ENCODE measurements around the gene IARS1.

DNA sequence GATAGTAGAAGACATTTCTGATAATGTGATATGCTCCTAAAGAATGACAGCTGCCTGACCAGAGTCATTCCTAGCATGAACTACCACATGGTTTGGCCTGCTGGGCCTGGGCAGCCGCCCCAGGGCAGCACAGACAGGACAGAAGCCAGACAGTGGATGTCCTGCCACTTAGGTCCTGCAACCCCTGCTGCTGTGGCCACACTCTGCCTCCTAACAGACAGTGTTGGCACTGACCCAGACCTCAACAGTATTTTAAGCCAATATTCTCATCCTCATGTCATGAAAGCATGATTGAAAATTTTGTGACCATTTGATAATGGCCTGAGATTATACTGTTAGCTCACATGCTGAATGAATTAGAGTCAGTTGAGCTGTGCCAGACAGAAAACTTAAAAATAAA, 48.1 kb upstream of the IARS1 start:
- TF ChIP-seq, protein P1, sequence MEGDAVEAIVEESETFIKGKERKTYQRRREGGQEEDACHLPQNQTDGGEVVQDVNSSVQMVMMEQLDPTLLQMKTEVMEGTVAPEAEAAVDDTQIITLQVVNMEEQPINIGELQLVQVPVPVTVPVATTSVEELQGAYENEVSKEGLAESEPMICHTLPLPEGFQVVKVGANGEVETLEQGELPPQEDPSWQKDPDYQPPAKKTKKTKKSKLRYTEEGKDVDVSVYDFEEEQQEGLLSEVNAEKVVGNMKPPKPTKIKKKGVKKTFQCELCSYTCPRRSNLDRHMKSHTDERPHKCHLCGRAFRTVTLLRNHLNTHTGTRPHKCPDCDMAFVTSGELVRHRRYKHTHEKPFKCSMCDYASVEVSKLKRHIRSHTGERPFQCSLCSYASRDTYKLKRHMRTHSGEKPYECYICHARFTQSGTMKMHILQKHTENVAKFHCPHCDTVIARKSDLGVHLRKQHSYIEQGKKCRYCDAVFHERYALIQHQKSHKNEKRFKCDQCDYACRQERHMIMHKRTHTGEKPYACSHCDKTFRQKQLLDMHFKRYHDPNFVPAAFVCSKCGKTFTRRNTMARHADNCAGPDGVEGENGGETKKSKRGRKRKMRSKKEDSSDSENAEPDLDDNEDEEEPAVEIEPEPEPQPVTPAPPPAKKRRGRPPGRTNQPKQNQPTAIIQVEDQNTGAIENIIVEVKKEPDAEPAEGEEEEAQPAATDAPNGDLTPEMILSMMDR (IDR thresholded peaks at IDR 0.05): no peak
- TF ChIP-seq EZH2 (IDR thresholded peaks at IDR 0.05): no peak
